SK-N-SH treated with all-trans-retinoic acid at 6 μM for 48 hours (cell line): ENCODE results near the gene SH3BP5.

Source experiments
- ARNTL ChIP-seq: fragments of 450-650 bp; formaldehyde crosslinking; IDR thresholded peaks from 2 replicates; pipeline ENCODE4 v1.5.0; 2020; ENCODE audit warnings: low read depth, mild to moderate bottlenecking, moderate library complexity, borderline replicate concordance
- BACH2 ChIP-seq: fragments of 250-450 bp; sonication (Bioruptor Pico); IDR thresholded peaks from 2 replicates; pipeline ENCODE4 v1.9.0; 2021; ENCODE audit warnings: mild to moderate bottlenecking, borderline replicate concordance
- CSDC2 ChIP-seq: fragments of 250-450 bp; sonication (Bioruptor Pico); IDR thresholded peaks from 2 replicates; pipeline ENCODE4 v1.5.0; 2020; ENCODE audit warnings: mild to moderate bottlenecking, moderate library complexity
- ESRRG ChIP-seq: fragments of 250-450 bp; sonication (Bioruptor Pico); IDR thresholded peaks from 2 replicates; pipeline ENCODE4 v1.6.1; 2021; ENCODE audit warnings: mild to moderate bottlenecking
- GLIS3 ChIP-seq: fragments of 250-450 bp; sonication (Bioruptor Pico); IDR thresholded peaks from 2 replicates; pipeline ENCODE4 v1.5.0; 2020; ENCODE audit warnings: mild to moderate bottlenecking, moderate library complexity
- PATZ1 ChIP-seq: fragments of 250-450 bp; sonication (Bioruptor Pico); IDR thresholded peaks from 2 replicates; pipeline ENCODE4 v1.8.0; 2020; ENCODE audit warnings: mild to moderate bottlenecking, moderate library complexity, borderline replicate concordance
- PPARA ChIP-seq: fragments of 250-450 bp; sonication (Bioruptor Pico); IDR thresholded peaks from 2 replicates; pipeline ENCODE4 v1.5.0; 2020; ENCODE audit warnings: mild to moderate bottlenecking, borderline replicate concordance
- RARB ChIP-seq: fragments of 250-450 bp; sonication (Bioruptor Pico); IDR thresholded peaks from 2 replicates; pipeline ENCODE4 v1.8.0; 2021; ENCODE audit warnings: mild to moderate bottlenecking, moderate library complexity
- TOX ChIP-seq: fragments of 250-450 bp; sonication (Bioruptor Pico); IDR thresholded peaks from 2 replicates; pipeline ENCODE4 v1.8.0; 2021; ENCODE audit warnings: mild to moderate bottlenecking, moderate library complexity, borderline replicate concordance
- ZC3H10 ChIP-seq: fragments of 250-450 bp; sonication (Bioruptor Pico); IDR thresholded peaks from 2 replicates; pipeline ENCODE4 v1.5.1; 2021; ENCODE audit warnings: mild to moderate bottlenecking, moderate library complexity
- ZFP3 ChIP-seq: fragments of 250-450 bp; sonication (Bioruptor Pico); IDR thresholded peaks from 2 replicates; pipeline ENCODE4 v1.5.0; 2020; ENCODE audit warnings: mild to moderate bottlenecking, moderate library complexity
- ZFP30 ChIP-seq: fragments of 450-650 bp; formaldehyde crosslinking; IDR thresholded peaks from 2 replicates; pipeline ENCODE4 v1.5.0; 2022; ENCODE audit warnings: mild to moderate bottlenecking, moderate library complexity
- ZNF8 ChIP-seq: fragments of 450-650 bp; formaldehyde crosslinking; IDR thresholded peaks from 2 replicates; pipeline ENCODE4 v1.5.0; 2020; ENCODE audit warnings: mild to moderate bottlenecking, moderate library complexity

- no peak for TF ChIP-seq ARNTL
- no peak for TF ChIP-seq BACH2 (CRISPR knock-in tag)
- no peak for TF ChIP-seq GLIS3 (CRISPR knock-in tag)
- TF ChIP-seq ZFP3 (CRISPR knock-in tag), result no peak
- TF ChIP-seq ZFP30 (CRISPR knock-in tag), result no peak
- no peak for TF ChIP-seq TOX (CRISPR knock-in tag)
- no peak for TF ChIP-seq PATZ1 (CRISPR knock-in tag)
- TF ChIP-seq CSDC2, result no peak
- no peak for TF ChIP-seq PPARA (CRISPR knock-in tag)
- TF ChIP-seq ZC3H10 (CRISPR knock-in tag), result no peak
- TF ChIP-seq ZNF8 (CRISPR knock-in tag), result no peak
- TF ChIP-seq RARB (CRISPR knock-in tag), result no peak
- TF ChIP-seq ESRRG (CRISPR knock-in tag), result no peak
Observed at GRCh38 chr3:15342945-15343344, 10.6 kb upstream of the SH3BP5 start.
